HG03457 (cell line): ENCODE data around the gene NXT2.
A peak's percentile ranks its signal among the peaks of the same experiment; 100 is the strongest.
"Not testable (repeated sequence)": the region's sequence is repeated elsewhere in the genome, so short reads cannot be mapped to it uniquely, and the experiment has no call there.

Source experiments
- ATAC-seq: cut with Tn5 transposase; IDR thresholded peaks from one replicate; pipeline ENCODE4 v1.9.1; 2021; ENCODE audit warnings: moderate number of reproducible peaks; ENCODE audit not compliant: unreplicated experiment

Gene NXT2

DNA sequence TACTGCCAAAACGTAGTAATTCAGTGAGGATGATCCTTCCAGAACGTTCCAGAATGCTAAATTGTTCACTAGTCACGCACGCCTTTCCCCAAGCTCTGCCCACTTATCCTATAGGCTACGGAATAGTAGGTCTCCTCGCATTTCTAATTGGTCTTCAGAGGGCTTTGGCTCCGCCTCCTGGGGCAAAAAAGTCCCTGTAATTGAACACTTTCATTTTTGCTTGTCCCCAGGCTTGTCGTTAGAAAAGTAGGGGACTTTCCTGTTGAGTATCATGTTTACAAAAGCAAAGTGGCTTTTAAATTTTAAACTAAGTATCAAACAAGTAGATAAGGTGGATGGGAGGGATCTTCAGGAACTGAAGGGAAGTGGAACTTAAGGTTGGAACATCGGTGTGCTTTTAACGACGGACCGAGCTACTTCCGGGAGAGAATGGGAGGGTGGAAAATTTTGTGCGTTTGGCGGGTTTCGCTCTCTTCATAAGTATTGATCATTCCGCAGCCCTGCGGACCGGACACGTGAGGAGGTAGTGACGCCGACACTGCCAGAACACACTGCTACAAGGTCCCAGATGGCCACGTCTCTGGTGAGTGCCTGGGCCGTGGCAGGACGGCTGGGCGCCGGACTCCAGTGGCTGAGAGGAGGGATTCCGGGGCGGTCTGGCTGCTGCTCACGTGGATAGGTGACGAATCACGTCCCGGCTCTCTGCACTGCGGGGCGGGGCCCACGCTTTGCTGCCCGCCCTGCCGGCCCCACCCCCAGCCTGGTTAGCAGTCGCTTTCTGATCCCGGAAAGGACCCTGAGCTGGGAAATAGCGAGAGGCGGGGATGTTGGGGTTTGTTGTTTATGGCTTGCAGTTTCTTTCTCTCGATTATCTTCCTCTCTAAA, at the start of gene NXT2:
Gene NXT2, plus strand, starts transcription at position 406 of the 885 bp plus-strand sequence. Its CDS starts 163 bp downstream, at position 569.
- ATAC-seq, result peak; percentile 96

- no peak for ATAC-seq
Observed at GRCh38 chrX:109487640-109488039, 49.0 kb upstream of the NXT2 start.

GRCh38 chrX:109489174-109489573, 47.5 kb upstream of the NXT2 start:
- ATAC-seq, result no peak

DNA sequence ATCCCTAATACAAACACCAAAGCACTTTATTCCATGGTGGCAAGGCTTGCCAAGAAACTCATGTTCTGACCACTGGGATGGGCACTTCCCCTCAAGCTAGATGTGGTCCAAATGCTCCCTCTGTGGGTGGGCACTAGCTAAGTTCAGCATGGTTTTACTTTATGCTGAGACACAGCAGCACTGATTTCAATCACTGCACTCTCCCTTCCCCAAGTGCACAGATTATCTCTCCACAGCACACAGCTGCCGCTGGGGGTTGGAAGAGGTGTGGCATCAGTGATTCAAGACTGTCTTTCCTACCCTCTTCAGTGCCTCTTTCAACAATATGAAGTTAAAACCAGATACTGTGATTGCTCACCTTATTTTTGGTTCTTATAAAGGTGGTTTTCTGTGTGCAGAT, 38.2 kb upstream of the NXT2 start:
- no peak for ATAC-seq

- ATAC-seq, result no peak
Observed at GRCh38 chrX:109501176-109501575, 35.5 kb upstream of the NXT2 start.

DNA sequence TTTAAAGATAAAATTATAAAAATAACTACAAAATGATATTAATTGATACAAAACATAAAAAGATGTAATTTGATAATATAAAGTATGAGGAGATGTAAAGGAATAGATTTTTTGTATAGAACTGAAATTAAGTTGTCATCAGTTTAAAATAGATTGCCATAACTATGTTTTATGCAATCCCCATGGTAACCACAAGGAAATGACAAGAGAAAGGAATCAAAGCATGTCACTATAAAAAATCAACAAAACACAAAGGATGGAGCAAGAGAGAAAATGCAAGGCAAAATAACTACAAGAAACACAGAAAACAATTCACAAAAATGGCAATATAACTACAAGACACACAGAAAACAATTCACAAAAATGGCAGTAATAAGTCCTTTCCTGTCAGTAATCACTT, 27.7 kb upstream of the NXT2 start:
- ATAC-seq, result no peak

GRCh38 chrX:109511113-109511512, 25.5 kb upstream of the NXT2 start:
- ATAC-seq, result no peak

DNA sequence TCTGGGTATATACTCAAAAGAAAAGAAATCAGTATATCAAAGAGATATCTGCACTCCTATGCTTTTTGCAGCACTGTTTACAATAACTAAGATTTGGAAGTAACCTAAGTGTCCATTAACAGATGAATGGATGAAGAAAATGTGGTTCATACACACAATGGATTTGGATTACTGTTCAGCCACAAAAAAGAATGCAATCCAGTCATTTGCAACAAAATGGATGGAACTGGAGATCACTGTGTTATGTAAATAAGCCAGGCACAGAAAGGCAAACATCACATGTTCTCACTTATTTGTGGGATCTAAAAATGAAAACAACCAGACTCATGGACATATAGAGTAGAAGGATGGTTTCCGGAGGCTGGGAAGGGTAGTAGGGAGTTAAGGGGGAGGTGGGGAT, 17.6 kb upstream of the NXT2 start:
- no peak for ATAC-seq

GRCh38 chrX:109533005-109533404, 3.6 kb upstream of the NXT2 start:
- ATAC-seq, result no peak

DNA sequence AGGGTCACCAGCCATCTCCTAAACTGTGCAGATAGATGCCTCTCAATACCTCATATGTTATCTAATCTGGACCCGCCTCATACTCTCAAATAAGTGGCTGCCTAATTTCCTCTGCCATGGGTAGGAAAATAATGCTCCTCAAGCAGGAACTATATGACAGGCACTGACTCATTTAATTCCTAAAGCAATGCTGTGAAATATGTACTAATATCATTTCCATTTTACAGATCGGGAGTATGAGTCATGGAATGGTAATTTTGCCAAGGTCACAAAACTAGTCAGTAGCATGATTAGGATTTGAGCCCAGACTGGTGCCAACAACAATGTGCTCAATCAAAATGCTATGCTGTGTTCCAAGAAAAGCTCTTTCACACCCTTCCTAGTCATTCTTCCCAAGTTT, 3.0 kb upstream of the NXT2 start:
- no peak for ATAC-seq

DNA sequence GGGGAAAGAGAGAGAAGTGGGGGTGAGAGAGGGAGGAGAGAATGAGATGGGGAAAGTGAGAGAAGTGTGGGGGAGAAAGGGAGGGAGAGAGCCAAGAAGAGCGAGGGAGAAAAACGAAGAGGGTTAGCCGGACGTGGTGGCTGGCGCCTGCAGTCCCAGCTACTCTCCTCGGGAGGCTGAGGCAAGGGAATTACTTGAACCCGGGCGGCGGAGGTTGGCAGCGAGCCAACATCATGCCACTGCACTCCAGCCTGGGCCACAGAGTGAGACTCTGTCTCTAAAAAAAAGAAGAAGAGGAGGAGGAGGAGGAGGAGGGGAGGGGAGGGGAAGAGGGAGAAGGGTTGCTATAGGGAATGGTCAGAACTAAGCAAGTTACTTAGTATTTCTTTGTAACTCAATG, 1.7 kb upstream of the NXT2 start:
- ATAC-seq, result no peak

DNA sequence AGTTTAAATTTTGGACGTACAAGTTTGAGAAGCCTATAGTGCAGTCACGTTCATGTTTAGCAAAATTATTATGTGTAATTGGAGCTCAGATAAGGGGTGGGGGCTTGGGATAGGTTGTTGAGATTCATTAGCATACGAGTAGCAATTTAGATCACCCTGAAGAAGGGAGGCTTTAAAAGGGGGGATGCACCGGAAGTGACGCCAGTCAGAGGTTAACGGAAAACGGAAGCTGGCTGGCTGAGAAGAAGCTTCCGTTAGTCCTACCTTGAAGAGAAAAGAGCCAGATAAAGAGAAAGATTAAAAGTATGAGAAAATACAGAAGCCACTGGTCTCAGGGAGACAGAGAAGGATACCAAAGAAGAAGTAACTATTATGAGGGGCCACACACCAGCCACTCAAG, 1.1 kb upstream of the NXT2 start:
- no peak for ATAC-seq

DNA sequence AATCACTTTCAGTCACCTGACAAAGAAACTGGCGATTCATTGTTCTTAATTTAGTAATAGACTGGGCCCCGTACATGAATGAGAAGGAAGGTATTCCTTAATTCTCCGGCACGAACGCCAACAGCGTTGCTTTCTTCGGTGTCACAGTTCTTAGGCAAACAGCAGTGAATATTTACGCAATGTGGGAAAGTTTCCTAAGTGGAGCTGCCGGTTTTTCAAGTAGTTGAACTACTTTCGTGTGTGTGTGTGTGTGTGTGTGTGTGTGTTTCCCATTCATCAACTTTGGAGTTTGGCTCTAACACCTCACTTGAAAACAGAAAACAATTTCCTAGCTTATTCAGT, 651 bp downstream of the NXT2 start:
- ATAC-seq, result no peak

GRCh38 chrX:109539007-109539406, 2.4 kb downstream of the NXT2 start:
- not testable (repeated sequence) for ATAC-seq

- ATAC-seq, result no peak
Observed at GRCh38 chrX:109553862-109554261, 17.2 kb downstream of the NXT2 start.

GRCh38 chrX:109576083-109576482, 39.4 kb downstream of the NXT2 start:
- not testable (repeated sequence) for ATAC-seq

- ATAC-seq, result no peak
Observed at GRCh38 chrX:109577055-109577454, 40.4 kb downstream of the NXT2 start.

DNA sequence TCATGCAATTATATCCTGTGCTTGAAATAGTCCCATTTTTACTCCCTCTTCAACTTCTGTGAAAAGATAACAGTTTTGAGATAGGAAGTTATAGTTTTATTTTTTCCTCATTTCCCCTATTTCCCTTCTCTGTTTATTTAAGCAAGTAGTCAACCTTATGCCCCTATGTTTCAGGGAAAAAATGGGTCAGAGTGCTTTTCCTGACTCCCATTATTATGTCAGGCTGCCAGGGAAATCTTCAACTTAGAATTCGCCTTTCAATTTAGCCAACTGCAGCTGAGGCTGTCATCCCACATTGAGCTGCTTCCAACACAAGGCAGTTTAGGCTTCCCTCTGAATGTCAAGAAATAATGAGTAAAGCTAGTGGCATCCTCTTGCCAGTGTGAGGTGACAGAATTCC, 42.3 kb downstream of the NXT2 start:
- ATAC-seq, result no peak

DNA sequence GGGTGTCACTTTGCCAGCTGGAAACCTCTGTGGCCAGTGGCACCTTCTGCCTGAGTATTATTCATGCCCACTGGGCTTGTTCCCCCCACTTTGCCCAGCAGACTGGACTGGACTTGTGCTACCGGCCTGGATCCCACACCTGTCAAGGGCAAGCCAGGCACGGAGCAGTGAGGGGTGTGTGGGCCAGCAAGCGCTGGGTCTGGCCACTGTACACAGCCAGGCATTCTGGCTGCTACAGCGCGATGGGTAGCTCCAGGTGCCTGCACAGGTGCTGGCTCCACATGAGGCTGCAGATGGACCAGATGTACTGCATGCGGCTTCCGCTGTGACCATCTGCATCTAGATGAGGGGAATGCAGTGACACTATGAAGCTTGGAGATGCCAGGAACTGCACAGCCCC, 48.8 kb downstream of the NXT2 start:
- no peak for ATAC-seq

GRCh38 chrX:109590176-109590575, 53.5 kb downstream of the NXT2 start:
- no peak for ATAC-seq
